GM21390 (cell line): ENCODE measurements around the gene LRP5.
A peak's percentile ranks its signal among the peaks of the same experiment; 100 is the strongest.
"Not testable (repeated sequence)": the region's sequence is repeated elsewhere in the genome, so short reads cannot be mapped to it uniquely, and the experiment has no call there.

ENCODE experiments used
- ATAC-seq: cut with Tn5 transposase; IDR thresholded peaks from one replicate; pipeline ENCODE4 v1.9.1; 2021; ENCODE audit not compliant: unreplicated experiment

Gene LRP5

GRCh38 chr11:68460741-68461574 is 148.6 kb downstream of the LRP5 start, which contains the start of gene PPP6R3:
Gene PPP6R3 (plus strand): TSS chr11:68460752. CDS start chr11:68537665, 76,913 bp downstream.
- peak; percentile 38 for ATAC-seq

- ATAC-seq: no peak
These were observed 149.2 kb downstream of the LRP5 start for GRCh38 chr11:68461575-68461917.

GRCh38 chr11:68463714-68464113 is 151.3 kb downstream of the LRP5 start:
- no peak for ATAC-seq

GRCh38 chr11:68467201-68467834 is 154.9 kb downstream of the LRP5 start:
- ATAC-seq: no peak

GRCh38 chr11:68468217-68468828 is 155.9 kb downstream of the LRP5 start:
- ATAC-seq: no peak

GRCh38 chr11:68469122-68469521 is 156.7 kb downstream of the LRP5 start:
- ATAC-seq: no peak

GRCh38 chr11:68469642-68470041 is 157.3 kb downstream of the LRP5 start:
- no peak for ATAC-seq

- no peak for ATAC-seq
These were observed 158.0 kb downstream of the LRP5 start for GRCh38 chr11:68470304-68470811.

- ATAC-seq: no peak
These were observed 159.3 kb downstream of the LRP5 start for GRCh38 chr11:68471360-68472340.

GRCh38 chr11:68472778-68473177 is 160.4 kb downstream of the LRP5 start:
- no peak for ATAC-seq

GRCh38 chr11:68473693-68474092 is 161.3 kb downstream of the LRP5 start:
- ATAC-seq: no peak

- not testable (repeated sequence) for ATAC-seq
These were observed 163.2 kb downstream of the LRP5 start for GRCh38 chr11:68475626-68476025.

- no peak for ATAC-seq
These were observed 167.0 kb downstream of the LRP5 start for GRCh38 chr11:68479390-68479789.

- ATAC-seq: no peak
These were observed 167.8 kb downstream of the LRP5 start for GRCh38 chr11:68480193-68480592.

- ATAC-seq: no peak
These were observed 168.6 kb downstream of the LRP5 start for GRCh38 chr11:68480852-68481510.

GRCh38 chr11:68481579-68482240 is 169.3 kb downstream of the LRP5 start:
- ATAC-seq: no peak

GRCh38 chr11:68488623-68489022 is 176.2 kb downstream of the LRP5 start:
- no peak for ATAC-seq

- no peak for ATAC-seq
These were observed 182.9 kb downstream of the LRP5 start for GRCh38 chr11:68495220-68495729.

- ATAC-seq: no peak
These were observed 183.5 kb downstream of the LRP5 start for GRCh38 chr11:68495872-68496271.
